IMR-90 (cell line): ENCODE data around the gene ARHGEF26. TPM values are rescaled to one million over a fixed set of nuclear protein-coding genes. Genes with fewer than 3 reads are reported as not detected.

Experiments used
- ATAC-seq: fragments of 200-7000 bp; cut with Tn5 transposase; 2 replicates; pipeline ENCODE4 v1.9.1; 2020; ENCODE audit warnings: low read depth, mild to moderate bottlenecking, moderate library complexity
- BruUV-seq: library from RNA; stranded (reverse); fragments of 400-500 nt; replicated peaks from 2 replicates; lab custom pipeline; 2021; lab: Mats Ljungman, UMichigan
- CTCF ChIA-PET: fragments of 300-600 bp; formaldehyde crosslinking; extraction: SDS; loops from one replicate; lab custom pipeline; 2021; ENCODE audit warnings: antibody characterized with exemption; lab: Yijun Ruan, JAX
- POLR2A ChIA-PET: fragments of 300-600 bp; sonication (Branson Sonifier 250); formaldehyde crosslinking; loops from one replicate; lab custom pipeline; 2022; ENCODE audit warnings: antibody characterized with exemption; ENCODE audit not compliant: unreplicated experiment; lab: Charles Lee
- DNase-seq: peaks from one replicate; pipeline ENCODE4 v3.0.0; 2013
- H2AFZ ChIP-seq: replicated peaks from 2 replicates; pipeline ENCODE3; 2013; ENCODE audit warnings: low read length, mild to moderate bottlenecking; ENCODE audit not compliant: poor library complexity
- H2AK5ac ChIP-seq: 2 replicates; pipeline ENCODE4 v1.6.1; 2013; ENCODE audit warnings: low read depth, low read length, inconsistent platforms
- H2AK9ac ChIP-seq: replicated peaks from 2 replicates; pipeline ENCODE3; 2013; ENCODE audit warnings: mild to moderate bottlenecking, low read depth, low read length, moderate library complexity; ENCODE audit not compliant: poor library complexity
- H2BK120ac ChIP-seq: 2 replicates; pipeline ENCODE4 v1.6.1; 2013; ENCODE audit warnings: low read depth, low read length, inconsistent platforms
- H2BK15ac ChIP-seq: 3 replicates; pipeline ENCODE4 v1.6.1; 2013; ENCODE audit warnings: low read depth, low read length, inconsistent platforms
- H2BK20ac ChIP-seq: 2 replicates; pipeline ENCODE4 v1.6.1; 2013; ENCODE audit warnings: low read depth, mild to moderate bottlenecking, inconsistent platforms, low read length, moderate library complexity
- H2BK5ac ChIP-seq: 2 replicates; pipeline ENCODE4 v1.6.1; 2013; ENCODE audit warnings: mild to moderate bottlenecking, low read depth, low read length, inconsistent platforms; ENCODE audit not compliant: poor library complexity, severe bottlenecking
- H3K14ac ChIP-seq: replicated peaks from 2 replicates; pipeline ENCODE4 v1.6.1; 2013; ENCODE audit warnings: low read depth, low read length, inconsistent platforms
- H3K18ac ChIP-seq: 2 replicates; pipeline ENCODE4 v1.6.1; 2013; ENCODE audit warnings: low read depth, low read length, control low read depth
- H3K23ac ChIP-seq: 2 replicates; pipeline ENCODE4 v1.6.1; 2013; ENCODE audit warnings: low read depth, low read length, inconsistent platforms
- H3K27ac ChIP-seq: 2 replicates; pipeline ENCODE4 v1.5.1; 2013; ENCODE audit warnings: mild to moderate bottlenecking, control low read depth, low read length; ENCODE audit not compliant: insufficient read depth
- H3K27me3 ChIP-seq: 2 replicates; pipeline ENCODE4 v1.6.1; 2013; ENCODE audit warnings: low read length; ENCODE audit not compliant: control insufficient read depth, insufficient read depth
- H3K36me3 ChIP-seq: 2 replicates; pipeline ENCODE4 v1.6.1; 2013; ENCODE audit warnings: low read length, mixed read lengths; ENCODE audit not compliant: control insufficient read depth, insufficient read depth
- H3K4ac ChIP-seq: 2 replicates; pipeline ENCODE4 v1.6.1; 2013; ENCODE audit warnings: low read depth, low read length, inconsistent platforms
- H3K4me1 ChIP-seq: 2 replicates; pipeline ENCODE4 v1.6.1; 2013; ENCODE audit warnings: low read length, mixed read lengths; ENCODE audit not compliant: control insufficient read depth, insufficient read depth
- H3K4me2 ChIP-seq: 2 replicates; pipeline ENCODE4 v1.6.1; 2013; ENCODE audit warnings: low read depth, mild to moderate bottlenecking, control low read depth, low read length, moderate library complexity
- H3K4me3 ChIP-seq: 2 replicates; pipeline ENCODE4 v1.5.1; 2013; ENCODE audit warnings: low read depth, mild to moderate bottlenecking, control low read depth, low read length, moderate library complexity; ENCODE audit not compliant: insufficient read depth
- H3K56ac ChIP-seq: 2 replicates; pipeline ENCODE4 v1.6.1; 2013; ENCODE audit warnings: low read length, inconsistent platforms; ENCODE audit not compliant: insufficient read depth; ENCODE audit errors: extremely low read depth
- H3K79me1 ChIP-seq, 2 experiments: 2 replicates each; pipeline ENCODE4 v1.6.1; 2013; ENCODE audit warnings: low read length in 2 of 2, inconsistent platforms in 1 of 2, low read depth in 1 of 2
- H3K9ac ChIP-seq: 2 replicates; pipeline ENCODE4 v1.6.1; 2013; ENCODE audit warnings: low read depth, low read length, control low read depth
- H3K9me1 ChIP-seq: 2 replicates; pipeline ENCODE4 v1.6.1; 2013; ENCODE audit warnings: low read length, inconsistent platforms; ENCODE audit not compliant: insufficient read depth
- H3K9me3 ChIP-seq: 2 replicates; pipeline ENCODE4 v1.6.1; 2013; ENCODE audit warnings: low read length; ENCODE audit not compliant: control insufficient read depth, insufficient read depth
- H4K20me1 ChIP-seq: 2 replicates; pipeline ENCODE4 v1.6.1; 2013; ENCODE audit warnings: low read length, inconsistent platforms; ENCODE audit not compliant: insufficient read depth
- H4K5ac ChIP-seq: 2 replicates; pipeline ENCODE4 v1.6.1; 2013; ENCODE audit warnings: mild to moderate bottlenecking, low read depth, low read length, control low read depth
- H4K8ac ChIP-seq, 2 experiments: 2 replicates each; pipeline ENCODE4 v1.6.1; 2013; ENCODE audit warnings: low read depth in 2 of 2, low read length in 2 of 2, control low read depth in 1 of 2, inconsistent platforms in 1 of 2
- H4K91ac ChIP-seq: 2 replicates; pipeline ENCODE4 v1.6.1; 2013; ENCODE audit warnings: low read depth, low read length, inconsistent platforms; ENCODE audit not compliant: insufficient read depth
- BHLHE40 ChIP-seq: fragments of 150-350 bp; IDR thresholded peaks from 2 replicates; pipeline ENCODE4 v1.6.1; 2016; ENCODE audit warnings: mild to moderate bottlenecking, low read depth, low read length
- CEBPB ChIP-seq: IDR thresholded peaks from 2 replicates; pipeline ENCODE4 v1.6.1; 2012; ENCODE audit warnings: low read depth, low read length, improper control_type of control experiment
- CHD1 ChIP-seq: IDR thresholded peaks from 2 replicates; pipeline ENCODE4 v1.6.1; 2012; ENCODE audit warnings: low read depth, low read length, improper control_type of control experiment
- CTCF ChIP-seq: conservative IDR thresholded peaks from 2 replicates; pipeline ENCODE4 v1.5.1; 2012; ENCODE audit warnings: mild to moderate bottlenecking, low read depth, low read length, improper control_type of control experiment
- ELK1 ChIP-seq: fragments of 150-350 bp; IDR thresholded peaks from 2 replicates; pipeline ENCODE4 v1.6.1; 2016; ENCODE audit warnings: low read depth, mild to moderate bottlenecking, low read length, moderate library complexity, borderline replicate concordance
- FOS ChIP-seq: fragments of 150-350 bp; IDR thresholded peaks from 2 replicates; pipeline ENCODE4 v1.6.1; 2016; ENCODE audit warnings: low read depth, low read length
- MAFK ChIP-seq: IDR thresholded peaks from 2 replicates; pipeline ENCODE4 v1.6.1; 2012; ENCODE audit warnings: low read depth, low read length, improper control_type of control experiment
- MAZ ChIP-seq: IDR thresholded peaks from 2 replicates; pipeline ENCODE4 v1.6.1; 2012; ENCODE audit warnings: low read depth, mild to moderate bottlenecking, low read length, improper control_type of control experiment, moderate library complexity, borderline replicate concordance
- MXI1 ChIP-seq: IDR thresholded peaks from 2 replicates; pipeline ENCODE4 v1.6.1; 2012; ENCODE audit warnings: low read depth, mild to moderate bottlenecking, low read length, moderate library complexity, borderline replicate concordance
- NFE2L2 ChIP-seq: fragments of 150-350 bp; IDR thresholded peaks from 2 replicates; pipeline ENCODE4 v1.6.1; 2016; ENCODE audit warnings: low read depth, mild to moderate bottlenecking, low read length
- POLR2A ChIP-seq: IDR thresholded peaks from 2 replicates; pipeline ENCODE4 v1.6.1; 2012; ENCODE audit warnings: mild to moderate bottlenecking, low read depth, low read length
- RAD21 ChIP-seq: IDR thresholded peaks from 2 replicates; pipeline ENCODE4 v1.6.1; 2012; ENCODE audit warnings: low read length, improper control_type of control experiment
- RCOR1 ChIP-seq: IDR thresholded peaks from 2 replicates; pipeline ENCODE4 v1.6.1; 2012; ENCODE audit warnings: mild to moderate bottlenecking, low read length, improper control_type of control experiment; ENCODE audit not compliant: insufficient replicate concordance
- RFX5 ChIP-seq: IDR thresholded peaks from 2 replicates; pipeline ENCODE4 v1.8.0; 2012; ENCODE audit warnings: low read depth, mild to moderate bottlenecking, low read length, moderate library complexity
- SMC3 ChIP-seq: fragments of 150-350 bp; IDR thresholded peaks from 2 replicates; pipeline ENCODE4 v1.6.1; 2016; ENCODE audit warnings: low read depth, mild to moderate bottlenecking, antibody characterized with exemption, low read length, moderate library complexity
- USF2 ChIP-seq: fragments of 150-350 bp; IDR thresholded peaks from 2 replicates; pipeline ENCODE4 v1.6.1; 2017; ENCODE audit warnings: mild to moderate bottlenecking, antibody characterized with exemption, low read length, low read depth
- WGBS, 2 experiments: methylation state at CpG; one replicate each; pipeline versions ENCODE4 v1.1.5 to v1.1.7; 2013; ENCODE audit warnings: missing lambda C conversion rate in 2 of 2; ENCODE audit not compliant: insufficient read length in 1 of 2; ENCODE audit errors: extremely low coverage in 2 of 2; 5-methylcytosine and 5-hydroxymethylcytosine counted together
- dilution Hi-C: fragments of 300-500 bp; cut with HindIII; formaldehyde crosslinking; loops from one replicate; pipeline ENCODE4 v1.14.3; 2018; ENCODE audit warnings: low sequenced_read_pairs; ENCODE audit not compliant: unreplicated experiment
- in situ Hi-C: fragments of 300-500 bp; cut with MboI; formaldehyde crosslinking; loops from 3 replicates; pipeline ENCODE4 v1.14.3; 2019; ENCODE audit warnings: low sequenced_read_pairs, inconsistent platforms, mixed read lengths
- intact Hi-C: fragments of 100-400 bp; cut with micrococcal nuclease; formaldehyde crosslinking; loops from 2 replicates; pipeline ENCODE4 v1.10.0; 2022
- polyA plus RNA-seq, 3 experiments: library from polyadenylated mRNA; depleted of rRNA; stranded (reverse); fragments of >200 nt; gene quantifications; 2 replicates each; pipeline ENCODE4 v1.2.3, GENCODE V29; 2012; ENCODE audit warnings: low replicate concordance in 1 of 3
- total RNA-seq: library from RNA; depleted of rRNA; stranded (reverse); fragments of >200 nt; gene quantifications from 2 replicates; pipeline ENCODE4 v1.2.3, GENCODE V29; 2012

Gene ARHGEF26
- total and polyA plus RNA-seq, 2 of the 4 experiments (the other 2 are of a cell fraction) = 2.0 to 2.3 TPM

- intact Hi-C loops (no loop called here), dilution Hi-C loops (no loop called here), in situ Hi-C loops (no loop called here)
- ChIA-PET POLR2A (no interaction called here), CTCF (interaction anchor here (0.6 kb wide), 1 partner anchor 68 kb away, joined by 3 read pairs; no protein-coding TSS in a partner anchor)
- Histone ChIP-seq H3K18ac (no peak overlapping the region), H3K27me3 (no peaks in the 10 kb centered on the region), H2BK5ac (no peak overlapping the region), H3K4me2 (no peak overlapping the region), H4K8ac (no peak overlapping the region), H3K14ac (no peak overlapping the region), H3K9ac (no peak overlapping the region), H2BK20ac (no peak overlapping the region), H2AK9ac (no peak overlapping the region), H3K23ac (no peak overlapping the region), H4K91ac (no peak overlapping the region), H3K36me3 (no peaks in the 10 kb centered on the region), H3K9me3 (no peaks in the 10 kb centered on the region), H3K4ac (no peak overlapping the region), H4K5ac (no peak overlapping the region), H3K79me1 (no peaks in the 10 kb centered on the region), H2BK120ac (no peak overlapping the region), H4K20me1 (no peaks in the 10 kb centered on the region), H2AFZ (no peak overlapping the region), H3K4me1 (no peaks in the 10 kb centered on the region), H3K27ac (no peak overlapping the region), H2AK5ac (no peak overlapping the region), H3K4me3 (no peak overlapping the region), H2BK15ac (no peak overlapping the region), H3K56ac (no peak overlapping the region), H3K9me1 (no peaks in the 10 kb centered on the region)
- ATAC-seq = no peak
- TF ChIP-seq CTCF (no peak), ELK1 (no peak), RCOR1 (no peak), MXI1 (no peak), BHLHE40 (no peak), RFX5 (no peak), SMC3 (no peak), MAFK (no peak), MAZ (no peak), RAD21 (no peak), POLR2A (no peak), CHD1 (no peak), NFE2L2 (no peak), FOS (no peak), USF2 (no peak), CEBPB (no peak)
- DNase-seq = no peak
- WGBS, 2 experiments = no CpG with 5 or more reads among the region's 6 CpGs
- no TSS peak for BruUV-seq
Observed at GRCh38 chr3:154217671-154218070, 96.5 kb downstream of the ARHGEF26 start.
